Body of pancreas (tissue), 4 donors: ENCODE results near the gene COL4A4. TPM values are rescaled to one million over a fixed set of nuclear protein-coding genes. Genes with fewer than 3 reads are reported as not detected.
A peak's percentile ranks its signal among the peaks of the same experiment; 100 is the strongest.

Experiments
- ATAC-seq: fragments of 150-250 bp; one replicate; pipeline ENCODE4 v1.9.1; 2016
- DNase-seq, 4 donors: peaks; one replicate each; pipeline ENCODE4 v3.0.0-alpha.2; 2019
- H3K27ac ChIP-seq, 4 donors: fragments of 200-600 bp; sonication (generic); 1 replicate in 3 of 4; 2 replicates in 1 of 4; pipeline versions ENCODE4 v1.5.1 to v1.6.1; 2016 to 2019; ENCODE audit warnings: mild to moderate bottlenecking in 1 of 4, mixed read lengths in 1 of 4, moderate library complexity in 1 of 4
- H3K27me3 ChIP-seq, 2 donors: fragments of 200-600 bp; sonication (generic); one replicate each; pipeline ENCODE4 v1.6.0; 2016; ENCODE audit warnings: mild to moderate bottlenecking in 1 of 2
- H3K36me3 ChIP-seq, 2 donors: fragments of 200-600 bp; sonication (generic); replicated peaks in 1 of 2; 2 replicates each; pipeline ENCODE4 v1.5.1; 2016; ENCODE audit warnings: low read depth in 2 of 2; ENCODE audit not compliant: insufficient read depth in 1 of 2
- H3K4me1 ChIP-seq: fragments of 200-600 bp; sonication (generic); one replicate; pipeline ENCODE4 v1.6.0; 2016
- H3K4me3 ChIP-seq, 2 donors: fragments of 200-600 bp; sonication (generic); 1 replicate in 1 of 2; 2 replicates in 1 of 2; pipeline ENCODE4 v1.5.1; 2016 to 2019
- H3K9me3 ChIP-seq, 3 donors: fragments of 200-600 bp; sonication (generic); 1 replicate in 2 of 3; 2 replicates in 1 of 3; pipeline ENCODE4 v1.5.1; 2016
- POLR2A ChIP-seq, 3 donors: fragments of 450-650 bp; IDR thresholded peaks; one replicate each; pipeline ENCODE4 v1.6.1; 2016; ENCODE audit warnings: antibody characterized with exemption in 3 of 3, mild to moderate bottlenecking in 2 of 3
- WGBS, 2 donors: methylation state at CpG; one replicate each; pipeline ENCODE4 v1.1.5; 2017; 5-methylcytosine and 5-hydroxymethylcytosine counted together
- intact Hi-C: fragments of 100-400 bp; cut with DNase I; formaldehyde crosslinking; loops from one replicate; pipeline ENCODE4 v1.15.1; 2023
- total RNA-seq, 2 donors: library from RNA; depleted of rRNA; stranded (reverse); fragments of >200 nt; gene quantifications; one replicate each; pipeline ENCODE4 v1.1.0, GENCODE V29; 2016
- TF ChIP-seq, protein P1 (sequence below), 7 experiments: fragments of 450-650 bp in 4 of 7; fragments of 200-600 bp in 3 of 7; sonication (generic) in 3 of 7; IDR thresholded peaks; one replicate each; pipeline ENCODE4 v1.5.1; 2016 to 2019; ENCODE audit warnings: antibody characterized with exemption in 7 of 7

The COL4A4 gene
- total RNA-seq, 2 donors from 2014 or later, result 2.3 to 10.5 TPM

DNA sequence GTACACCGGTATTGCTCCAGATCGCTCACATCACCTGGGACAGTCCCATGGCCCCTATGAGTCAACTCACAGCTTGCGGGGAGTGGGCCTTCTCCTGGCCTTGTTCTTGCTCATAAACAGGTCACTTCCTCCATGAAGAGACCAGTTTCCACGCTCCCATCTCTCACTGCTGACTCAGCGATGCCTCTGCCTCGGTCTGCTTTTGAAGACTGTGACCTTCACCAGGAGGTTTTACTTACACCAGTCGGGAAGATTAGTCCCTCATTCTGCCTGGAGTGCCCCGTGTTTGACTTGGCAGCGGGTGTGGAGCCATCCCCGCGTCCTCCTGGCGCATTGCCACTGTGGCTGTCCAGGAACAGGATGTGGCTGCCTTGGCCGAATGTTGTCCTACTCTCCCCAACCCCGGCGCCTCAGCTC lies 168.4 kb downstream of the COL4A4 start:
- Histone ChIP-seq H3K36me3 (no peaks in the 10 kb centered on the region), H3K27ac (no peak overlapping the region), H3K4me3 (no peak overlapping the region), H3K27me3 (no peaks in the 10 kb centered on the region), H3K4me1 (no peaks in the 10 kb centered on the region), H3K9me3 (no peaks in the 10 kb centered on the region)
- no peak for TF ChIP-seq POLR2A (IDR thresholded peaks at IDR 0.05)
- TF ChIP-seq, protein P1, sequence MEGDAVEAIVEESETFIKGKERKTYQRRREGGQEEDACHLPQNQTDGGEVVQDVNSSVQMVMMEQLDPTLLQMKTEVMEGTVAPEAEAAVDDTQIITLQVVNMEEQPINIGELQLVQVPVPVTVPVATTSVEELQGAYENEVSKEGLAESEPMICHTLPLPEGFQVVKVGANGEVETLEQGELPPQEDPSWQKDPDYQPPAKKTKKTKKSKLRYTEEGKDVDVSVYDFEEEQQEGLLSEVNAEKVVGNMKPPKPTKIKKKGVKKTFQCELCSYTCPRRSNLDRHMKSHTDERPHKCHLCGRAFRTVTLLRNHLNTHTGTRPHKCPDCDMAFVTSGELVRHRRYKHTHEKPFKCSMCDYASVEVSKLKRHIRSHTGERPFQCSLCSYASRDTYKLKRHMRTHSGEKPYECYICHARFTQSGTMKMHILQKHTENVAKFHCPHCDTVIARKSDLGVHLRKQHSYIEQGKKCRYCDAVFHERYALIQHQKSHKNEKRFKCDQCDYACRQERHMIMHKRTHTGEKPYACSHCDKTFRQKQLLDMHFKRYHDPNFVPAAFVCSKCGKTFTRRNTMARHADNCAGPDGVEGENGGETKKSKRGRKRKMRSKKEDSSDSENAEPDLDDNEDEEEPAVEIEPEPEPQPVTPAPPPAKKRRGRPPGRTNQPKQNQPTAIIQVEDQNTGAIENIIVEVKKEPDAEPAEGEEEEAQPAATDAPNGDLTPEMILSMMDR (IDR thresholded peaks at IDR 0.05), result no peak
- intact Hi-C loops, result no loop called here
- WGBS, 2 donors, result 66 to 76% methylated on average over 15 of the region's 15 CpGs
- ATAC-seq (no peak), DNase-seq (peak in 1 of 4 donors; percentile 21)

DNA sequence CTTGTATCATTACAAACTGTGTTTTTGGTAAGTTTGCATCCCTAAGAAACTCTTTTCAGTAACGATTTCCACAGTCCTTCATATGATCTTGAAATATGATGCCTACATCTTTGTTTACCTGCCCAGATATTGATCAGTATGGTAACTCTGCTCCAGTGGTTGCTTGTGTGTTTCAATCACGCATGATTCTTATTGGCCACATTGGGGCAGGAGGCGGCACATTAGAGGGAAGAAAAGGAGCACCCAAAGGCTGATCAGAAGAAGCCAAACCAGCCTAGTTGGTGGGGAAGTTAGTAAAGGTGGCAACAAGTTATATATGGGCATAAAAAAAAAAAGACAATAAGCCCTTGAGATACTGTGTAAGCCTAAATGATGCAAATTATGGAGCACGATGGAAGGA lies 169.2 kb downstream of the COL4A4 start:
- no peaks in the 10 kb centered on the region for H3K36me3 ChIP-seq
- no peak for TF ChIP-seq POLR2A (IDR thresholded peaks at IDR 0.05)
- TF ChIP-seq, protein P1 (IDR thresholded peaks at IDR 0.05), result peak in 3 of 7 experiments; percentile 23 to 41 (median 35)
- WGBS, 2 donors, result 65 to 79% methylated on average over 4 of the region's 4 CpGs
- H3K4me3 ChIP-seq, result no peak overlapping the region
- intact Hi-C loops, result no loop called here
- no peaks in the 10 kb centered on the region for H3K27me3 ChIP-seq
- no peak overlapping the region for H3K27ac ChIP-seq
- DNase-seq, result peak in 1 of 4 donors; percentile 27
- ATAC-seq, result peak; percentile 42
- no peaks in the 10 kb centered on the region for H3K9me3 ChIP-seq
- H3K4me1 ChIP-seq, result no peaks in the 10 kb centered on the region

DNA sequence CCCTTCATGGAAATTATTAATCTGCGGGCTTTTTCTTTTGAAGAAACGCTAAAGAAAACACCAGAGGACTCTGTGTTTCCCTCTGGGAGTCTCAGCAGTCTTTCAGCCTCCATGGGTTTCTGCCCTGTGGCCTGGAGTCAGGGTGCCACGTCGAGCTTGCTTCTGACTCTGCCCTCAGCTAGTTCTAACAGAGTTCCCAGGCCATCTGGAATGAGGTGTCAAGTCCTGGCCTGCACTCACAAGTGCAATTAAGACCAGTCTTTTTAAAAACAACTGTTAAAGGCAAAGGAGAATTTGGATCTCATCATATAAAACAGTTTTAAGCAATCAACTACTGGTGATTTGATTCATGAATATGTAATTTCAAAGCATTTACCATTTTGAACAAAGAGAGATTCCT lies 170.8 kb downstream of the COL4A4 start:
- no peaks in the 10 kb centered on the region for H3K36me3 ChIP-seq
- no peak for TF ChIP-seq POLR2A (IDR thresholded peaks at IDR 0.05)
- TF ChIP-seq, protein P1 (IDR thresholded peaks at IDR 0.05), result no peak
- H3K4me1 ChIP-seq, result no peaks in the 10 kb centered on the region
- H3K27ac ChIP-seq, result no peak overlapping the region
- intact Hi-C loops, result no loop called here
- no peaks in the 10 kb centered on the region for H3K9me3 ChIP-seq
- H3K27me3 ChIP-seq, result no peaks in the 10 kb centered on the region
- no peak overlapping the region for H3K4me3 ChIP-seq
- WGBS, 2 donors, result 72 to 77% methylated on average over 4 of the region's 4 CpGs
- ATAC-seq (no peak), DNase-seq (no peak)

DNA sequence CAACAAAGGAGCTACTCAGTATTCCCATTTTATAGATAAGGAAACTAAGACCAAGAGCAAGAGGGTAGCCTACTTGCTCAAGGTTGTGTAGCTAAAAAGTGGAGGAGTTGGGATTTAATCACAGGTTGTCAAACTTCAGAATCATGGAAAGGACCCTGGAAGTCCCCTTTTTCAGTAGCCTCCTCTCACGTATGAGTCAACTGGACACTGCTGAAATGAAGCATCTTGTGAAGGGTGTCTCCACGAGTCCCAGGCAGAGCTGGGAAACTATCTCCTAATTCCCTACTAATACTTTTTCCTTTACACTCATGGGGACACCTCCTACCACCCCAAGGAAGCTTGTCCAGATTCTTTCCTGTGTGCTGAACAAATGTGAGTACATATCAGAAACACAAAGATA lies 172.3 kb downstream of the COL4A4 start:
- ATAC-seq, result no peak
- 80 to 89% methylated on average over 2 of the region's 2 CpGs for WGBS, 2 donors
- Histone ChIP-seq H3K27me3 (no peaks in the 10 kb centered on the region), H3K4me1 (no peaks in the 10 kb centered on the region), H3K27ac (no peak overlapping the region), H3K4me3 (no peak overlapping the region), H3K9me3 (no peaks in the 10 kb centered on the region), H3K36me3 (no peaks in the 10 kb centered on the region)
- intact Hi-C loops, result no loop called here
- TF ChIP-seq, protein P1 (IDR thresholded peaks at IDR 0.05), result no peak
- TF ChIP-seq POLR2A (IDR thresholded peaks at IDR 0.05), result no peak
- DNase-seq, result no peak

DNA sequence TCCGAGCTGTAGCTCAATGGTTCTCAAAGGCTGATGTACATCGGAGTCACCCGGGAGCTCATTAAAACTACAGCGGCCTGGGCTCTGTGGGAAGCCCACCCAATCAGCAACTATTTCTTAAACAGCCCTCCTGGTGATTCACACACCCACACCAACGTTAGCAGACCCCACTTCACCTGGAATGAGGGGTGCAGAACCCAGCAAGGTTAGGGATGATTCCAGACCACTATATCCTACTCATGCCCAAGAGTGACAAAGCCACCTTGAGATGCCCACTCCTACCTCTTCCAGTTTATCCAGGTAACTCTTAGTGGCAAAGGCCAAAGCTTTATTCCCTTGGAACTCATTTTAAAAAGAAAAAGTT lies 178.4 kb downstream of the COL4A4 start:
- intact Hi-C loops, result loop anchor here (10.0 kb wide), 2 partner anchors 1101 to 1321 kb away; no protein-coding TSS in a partner anchor

More for the DNA sequence above, 178.4 kb downstream of the COL4A4 start:
- no peaks in the 10 kb centered on the region for H3K27me3 ChIP-seq
- H3K4me3 ChIP-seq, result no peak overlapping the region
- no peak for DNase-seq
- no peak overlapping the region for H3K27ac ChIP-seq
- peaks cover 5% of the 10 kb centered on the region for H3K4me1 ChIP-seq
- WGBS, 2 donors, result 37 to 38% methylated on average over 5 of the region's 5 CpGs
- H3K36me3 ChIP-seq, result no peaks in the 10 kb centered on the region
- H3K9me3 ChIP-seq, result no peaks in the 10 kb centered on the region
- no peak for TF ChIP-seq POLR2A (IDR thresholded peaks at IDR 0.05)
- TF ChIP-seq, protein P1 (IDR thresholded peaks at IDR 0.05), result no peak
- no peak for ATAC-seq
